NK-92 treated with Interleukin-12 subunit alpha and Interleukin-12 subunit beta, amount 100 ng/mL, for 24 hours (cell line): ENCODE measurements around the gene GNGT1.

Experiments
- DNase-seq: peaks from one replicate; lab custom pipeline; 2025; lab: John Stamatoyannopoulos, UW

GNGT1 gene

DNA sequence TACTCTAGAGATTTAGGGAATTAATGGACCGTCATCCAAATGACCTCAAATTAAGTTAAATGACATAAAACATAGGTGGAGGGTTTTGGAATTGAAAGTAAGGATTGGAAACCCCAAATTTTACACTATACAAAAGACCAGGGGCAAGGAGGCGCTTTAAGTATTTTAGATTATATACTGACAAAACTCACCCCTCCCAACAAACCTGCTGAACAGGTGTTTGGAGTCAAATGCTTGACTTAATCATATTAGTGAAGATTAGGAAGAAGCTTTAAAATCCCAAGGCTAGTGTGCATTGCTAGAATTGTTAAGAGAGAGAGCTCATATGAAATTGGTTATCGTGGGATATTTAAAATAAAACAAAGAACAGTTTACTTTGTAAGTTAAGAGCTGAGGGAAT is at the start of gene GNGT1:
Gene GNGT1 (plus strand): TSS at position 301 of the 400 bp plus-strand sequence. CDS start 180 bp downstream, outside the sequence.
- DNase-seq: no peak

DNA sequence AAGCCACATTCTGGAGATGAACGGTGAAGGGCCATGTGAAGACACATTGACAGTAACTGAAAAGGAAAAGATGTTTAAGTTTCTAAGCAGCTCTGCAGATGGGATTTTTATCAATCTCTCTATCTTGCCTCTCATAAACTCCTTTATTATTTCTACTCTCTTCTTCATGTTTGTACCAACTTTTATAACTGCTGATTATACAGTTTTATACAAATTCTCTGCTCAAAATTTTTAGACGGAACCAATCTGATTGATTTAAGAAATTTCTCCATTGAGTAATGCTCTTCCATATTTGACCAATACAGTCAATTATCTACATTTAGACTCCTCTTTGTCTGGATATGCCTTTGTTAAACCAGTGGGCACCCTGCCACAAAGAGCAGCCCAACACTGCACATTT is 47.5 kb upstream of the GNGT1 start:
- DNase-seq: no peak

DNA sequence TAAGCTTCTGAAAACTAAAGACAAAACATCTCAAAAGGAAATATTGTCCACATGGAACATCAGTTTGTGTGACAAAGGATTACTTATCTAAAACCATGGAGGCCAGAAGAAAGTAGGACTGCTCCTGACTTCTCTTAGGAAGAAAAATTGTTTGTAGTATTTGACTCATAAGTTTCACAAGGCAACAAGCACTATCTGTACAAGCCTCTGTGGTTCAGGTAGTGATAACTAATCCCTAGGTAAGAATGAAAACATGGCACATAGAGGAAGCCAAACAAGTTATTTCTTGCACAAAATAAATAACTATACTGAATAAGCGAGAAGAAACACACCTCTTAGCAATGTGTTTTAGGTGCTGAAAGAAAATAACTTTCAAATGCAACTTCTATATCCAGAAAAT is 46.1 kb upstream of the GNGT1 start:
- no peak for DNase-seq

DNA sequence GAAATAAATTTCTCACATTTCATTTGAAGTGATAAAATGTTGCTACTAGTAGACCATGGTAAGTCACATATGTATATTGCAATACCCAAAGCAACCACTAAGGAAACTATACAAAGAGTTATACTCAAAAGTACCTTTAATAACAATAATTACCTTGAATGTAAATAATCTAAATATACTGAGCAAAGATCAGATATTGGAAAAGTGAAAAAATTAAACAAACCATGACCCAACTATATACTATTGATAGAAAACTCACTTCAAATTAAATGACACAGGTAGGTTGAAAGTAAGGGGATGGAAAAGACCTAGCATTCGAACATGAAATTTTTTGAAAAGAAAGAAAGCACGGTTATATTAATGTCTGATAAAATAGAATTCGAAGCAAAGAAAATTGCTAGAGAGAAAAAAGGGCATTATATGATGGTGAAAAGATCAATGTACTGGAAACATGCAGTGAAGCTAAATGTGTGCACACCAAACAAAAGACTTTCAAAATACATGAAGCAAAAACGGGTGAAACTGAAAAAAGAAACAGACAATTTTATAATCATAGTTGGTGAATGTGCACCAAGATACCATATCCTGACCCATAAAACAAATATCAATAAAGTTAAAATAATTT is 44.9 kb upstream of the GNGT1 start:
- DNase-seq: no peak

DNA sequence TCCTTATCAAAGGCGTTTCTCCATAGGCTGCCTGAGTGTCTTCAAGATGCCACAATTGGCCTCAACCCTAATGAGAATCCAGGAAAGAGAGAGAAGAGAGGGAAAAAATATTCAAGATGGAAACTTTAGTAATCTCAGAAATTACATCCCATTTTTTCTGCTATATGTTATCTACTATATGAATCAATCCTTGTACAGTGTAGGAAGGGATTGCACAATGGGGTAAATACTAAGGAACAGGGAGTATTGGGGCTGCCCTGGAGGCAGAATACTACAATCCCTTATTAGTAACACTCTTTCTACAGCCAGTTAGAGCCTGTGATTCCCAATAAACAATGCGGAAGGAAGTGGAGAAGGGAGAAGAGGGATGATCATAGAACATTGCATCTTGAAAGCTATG is 43.7 kb upstream of the GNGT1 start:
- no peak for DNase-seq

DNA sequence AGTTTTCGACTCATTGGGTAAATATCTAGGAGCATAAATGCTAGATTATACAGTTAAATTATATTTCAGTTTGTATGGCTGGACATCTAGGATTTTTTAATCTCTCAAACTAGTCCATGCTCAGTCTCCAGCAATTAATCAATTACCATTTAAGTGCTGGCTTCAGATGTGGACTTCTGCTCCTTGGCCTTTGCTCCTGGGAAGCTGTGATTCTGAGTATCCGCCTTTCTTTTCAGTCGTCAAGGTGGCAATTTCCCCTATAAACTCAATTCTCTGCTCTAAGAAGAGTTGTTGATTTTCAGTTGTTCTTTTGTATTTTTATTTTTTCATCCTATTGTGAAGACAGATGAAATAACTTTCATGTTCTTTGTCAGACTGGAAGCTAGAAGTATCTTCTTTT is 39.5 kb upstream of the GNGT1 start:
- DNase-seq: no peak

DNA sequence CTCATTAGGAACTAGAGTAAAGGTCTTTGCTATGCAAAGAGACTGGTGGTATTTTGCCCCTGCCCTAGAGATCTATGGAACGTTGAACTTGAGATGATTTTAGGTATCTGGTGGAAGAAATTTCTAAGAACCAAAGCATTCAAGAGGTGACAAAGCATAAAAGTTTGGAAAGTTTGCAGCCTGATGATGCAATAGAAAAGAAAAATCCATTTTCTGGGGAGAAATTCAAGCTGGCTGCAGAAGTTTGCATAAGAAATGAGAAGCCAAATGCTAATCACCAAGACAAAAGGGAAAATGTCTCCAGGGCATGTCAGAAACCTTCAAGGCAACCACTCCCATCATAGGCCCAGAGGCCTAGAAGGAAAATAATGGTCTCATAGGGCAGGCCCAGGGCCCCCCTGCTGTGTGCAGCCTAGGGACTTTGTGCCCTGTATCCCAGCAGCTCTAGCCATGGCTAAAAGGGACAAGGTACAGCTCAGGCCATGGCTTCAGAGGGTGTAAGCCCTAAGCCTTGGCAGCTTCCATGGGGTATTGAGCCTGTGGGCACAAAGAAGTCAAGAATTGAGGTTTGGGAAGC is 32.3 kb upstream of the GNGT1 start:
- DNase-seq: no peak

DNA sequence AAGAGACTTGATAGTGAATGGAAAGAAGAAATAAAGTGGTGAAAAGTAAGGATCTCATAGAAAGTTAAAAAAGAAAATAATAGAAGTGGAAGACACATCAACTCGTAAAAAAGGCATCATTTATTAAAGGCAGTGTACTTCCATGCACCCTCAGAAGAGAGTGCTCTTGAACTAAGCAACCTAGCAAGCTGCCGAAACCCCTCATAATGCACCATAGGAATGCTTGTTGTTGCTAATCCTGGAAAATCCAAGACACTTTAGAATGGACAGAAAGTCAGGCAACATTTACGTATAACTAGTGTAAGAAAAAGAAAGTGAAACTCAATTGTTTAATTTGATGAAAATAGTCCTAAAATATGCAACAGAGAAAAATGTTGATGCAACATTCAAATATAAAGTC is 28.6 kb upstream of the GNGT1 start:
- no peak for DNase-seq

DNA sequence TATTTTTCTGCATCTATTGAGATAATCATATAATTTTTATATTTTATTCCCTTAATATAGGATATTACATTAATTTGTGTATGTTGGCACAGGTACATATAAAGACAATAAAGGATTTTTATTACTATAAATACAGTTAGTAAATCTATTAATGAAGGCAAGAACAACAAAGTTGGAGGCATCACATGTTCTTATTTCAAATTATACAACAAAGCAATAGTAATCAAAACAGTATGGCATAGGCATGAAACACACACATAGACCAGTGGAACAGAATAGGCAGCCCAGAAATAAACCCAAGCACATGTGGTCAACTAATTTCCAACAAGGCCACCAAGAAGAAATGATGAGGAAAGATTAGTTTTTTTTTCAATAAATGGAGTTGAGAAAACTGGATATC is 27.0 kb upstream of the GNGT1 start:
- DNase-seq: no peak

DNA sequence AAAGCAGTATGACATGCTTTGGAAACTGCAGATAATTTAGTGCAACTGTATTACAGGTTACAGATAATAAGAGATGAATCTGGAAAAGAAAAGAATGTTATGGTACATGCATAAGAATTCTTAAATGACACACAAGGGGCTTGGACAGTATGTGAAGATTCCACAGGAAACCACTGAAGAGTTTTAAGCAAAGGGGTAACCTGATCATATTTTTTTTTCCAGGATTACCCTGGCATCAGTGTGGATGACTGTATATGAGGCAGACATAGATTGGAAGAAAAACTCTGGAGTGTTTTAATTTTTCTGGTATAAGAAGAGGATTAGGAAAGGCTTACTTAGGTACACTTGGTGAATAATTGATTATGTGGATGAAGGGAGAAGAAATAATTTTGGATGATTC is 23.9 kb upstream of the GNGT1 start:
- no peak for DNase-seq

DNA sequence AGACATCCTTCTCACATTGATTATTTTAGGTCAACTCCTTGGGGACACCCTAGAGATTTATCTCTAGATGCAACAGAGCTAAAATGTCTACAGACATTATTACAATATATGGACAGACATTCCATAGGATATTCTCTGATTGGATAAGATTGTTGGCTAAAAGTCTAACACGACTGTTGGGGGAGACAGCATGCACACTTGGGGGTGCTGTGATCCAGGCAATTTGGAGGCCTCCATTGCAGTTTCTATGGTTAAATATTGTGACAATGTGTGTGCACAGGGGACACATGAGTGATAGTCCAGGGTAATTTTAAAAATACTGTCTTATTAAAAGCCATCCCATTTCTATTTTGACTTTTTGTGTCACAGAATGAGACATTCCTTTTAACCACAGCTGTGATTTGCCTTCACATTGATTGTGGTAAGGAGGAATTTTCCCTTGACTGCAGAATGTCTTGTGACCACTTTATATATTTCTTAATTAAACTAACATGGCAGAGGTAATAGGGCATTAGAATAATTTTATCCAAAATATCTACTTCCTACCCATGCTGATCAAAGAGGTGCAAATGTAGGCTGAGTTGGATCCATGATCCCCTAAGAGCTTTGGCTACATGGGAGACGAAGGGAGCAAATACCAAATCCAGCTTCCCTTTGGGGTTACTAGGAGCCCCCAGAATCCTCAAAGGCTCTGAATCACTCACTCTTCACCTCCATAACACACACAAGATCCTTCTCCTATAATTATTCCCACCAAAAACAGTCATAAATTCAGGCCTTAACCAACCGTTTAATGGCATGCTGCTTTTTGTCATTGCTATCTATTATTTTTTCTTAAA is 23.1 kb upstream of the GNGT1 start:
- DNase-seq: no peak

DNA sequence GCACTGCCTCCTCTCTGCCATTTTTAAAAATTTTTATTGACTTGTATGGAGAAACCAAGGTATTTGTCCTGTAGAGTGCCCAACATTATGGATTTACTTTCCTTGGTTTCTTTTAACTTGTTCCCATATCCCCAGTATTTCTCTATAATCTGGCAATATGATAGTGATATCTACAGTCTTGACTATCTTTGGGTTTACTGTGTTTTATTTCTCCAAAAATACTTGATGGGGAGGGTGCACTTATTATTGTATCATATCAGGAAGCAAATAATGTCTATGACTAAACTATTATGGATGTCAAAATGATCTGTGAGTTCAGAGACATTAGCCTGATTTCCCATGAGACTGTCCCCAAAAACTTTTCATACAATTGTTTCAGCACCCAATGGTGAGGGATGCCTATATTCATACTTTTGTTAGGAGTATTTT is 22.4 kb upstream of the GNGT1 start:
- DNase-seq: no peak

DNA sequence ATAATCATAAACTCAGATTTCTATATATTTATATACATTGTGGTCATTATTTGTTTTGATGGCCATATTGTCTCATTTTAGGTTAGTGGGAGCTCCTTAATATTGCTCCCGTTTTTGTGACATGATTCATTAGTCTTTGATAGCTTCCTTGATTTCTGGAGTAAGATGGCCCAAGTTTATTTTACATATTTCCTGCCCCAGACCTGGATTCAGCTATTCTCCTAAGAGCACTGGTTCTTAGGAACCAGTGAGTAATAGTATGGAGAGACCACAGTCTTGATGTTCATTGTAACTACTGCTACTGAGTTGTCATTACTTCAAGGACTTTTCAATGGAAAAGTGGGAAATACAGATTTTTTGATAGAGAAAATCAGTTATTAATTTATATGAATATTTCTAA is 21.8 kb upstream of the GNGT1 start:
- DNase-seq: no peak

DNA sequence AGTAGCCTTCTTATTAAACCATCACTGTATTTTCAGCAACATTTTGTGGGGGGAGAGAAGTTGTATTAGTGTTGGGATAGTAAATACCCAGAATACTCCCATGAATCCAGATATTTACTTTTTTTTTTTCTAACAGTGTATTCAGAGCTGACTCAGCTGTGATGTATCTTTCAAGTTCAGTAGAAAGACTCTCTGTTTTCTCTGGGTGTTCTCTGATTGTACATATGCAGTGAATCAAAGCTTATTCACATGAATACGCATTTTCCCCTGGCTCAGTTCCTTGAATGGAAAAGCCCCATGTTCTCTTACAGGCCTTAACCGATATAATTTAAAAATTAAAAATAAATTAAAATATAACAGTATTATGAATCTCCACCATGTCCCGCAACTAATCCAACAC is 17.1 kb upstream of the GNGT1 start:
- no peak for DNase-seq

DNA sequence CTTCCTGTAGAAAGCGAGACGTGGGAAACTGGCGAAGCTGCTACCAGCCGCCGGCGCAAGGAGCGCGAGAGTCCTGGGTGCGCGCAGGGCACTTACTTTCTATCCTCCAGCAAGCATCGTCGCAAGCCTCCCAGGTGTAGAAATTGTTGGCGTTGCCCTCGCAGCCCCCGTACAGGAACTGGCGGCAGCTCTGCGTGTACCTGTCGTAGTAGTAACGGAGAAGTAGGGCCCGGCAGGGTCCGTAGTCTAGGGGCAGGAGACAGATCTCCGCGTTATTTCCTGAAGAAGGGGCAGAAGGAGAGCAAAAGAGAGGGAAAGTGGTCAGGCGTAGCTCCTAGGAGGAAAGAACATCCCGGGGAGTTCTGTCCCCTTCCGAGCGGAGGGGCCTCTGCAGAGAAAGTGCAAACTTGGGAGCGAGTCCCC is 16.3 kb upstream of the GNGT1 start:
- DNase-seq: no peak

DNA sequence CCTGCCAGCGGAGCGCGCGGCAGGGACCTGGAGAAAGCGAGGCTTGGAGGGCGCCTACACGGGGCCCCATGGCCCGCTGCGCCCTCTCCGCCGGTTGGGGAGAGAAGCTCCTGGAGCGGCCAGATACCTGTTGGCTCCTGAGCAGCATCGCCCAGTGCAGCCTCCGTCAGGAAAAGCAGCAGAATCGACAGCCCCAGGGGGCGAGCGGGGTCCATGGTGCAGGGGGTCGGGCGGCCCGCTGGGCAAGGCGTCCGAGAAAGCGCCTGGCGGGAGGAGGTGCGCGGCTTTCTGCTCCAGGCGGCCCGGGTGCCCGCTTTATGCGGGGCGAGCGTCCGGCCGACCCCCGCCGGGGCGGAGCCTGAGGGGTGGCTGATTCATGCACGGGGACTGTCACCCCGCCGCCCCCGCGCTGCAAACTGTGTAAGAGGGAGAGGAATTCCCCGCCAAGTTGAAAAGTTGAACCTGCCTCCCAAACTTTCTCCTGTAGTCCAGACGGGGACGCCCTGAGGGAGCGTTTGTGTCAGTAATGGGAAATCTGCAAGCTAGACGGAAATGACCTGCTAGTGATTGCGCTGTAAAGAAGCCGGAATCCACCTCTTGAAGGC is 15.8 kb upstream of the GNGT1 start, which contains the start of gene TFPI2:
Gene TFPI2 (minus strand): TSS at position 290 of the 605 bp plus-strand sequence. CDS start 75 bp downstream, at position 215.
- no peak for DNase-seq

DNA sequence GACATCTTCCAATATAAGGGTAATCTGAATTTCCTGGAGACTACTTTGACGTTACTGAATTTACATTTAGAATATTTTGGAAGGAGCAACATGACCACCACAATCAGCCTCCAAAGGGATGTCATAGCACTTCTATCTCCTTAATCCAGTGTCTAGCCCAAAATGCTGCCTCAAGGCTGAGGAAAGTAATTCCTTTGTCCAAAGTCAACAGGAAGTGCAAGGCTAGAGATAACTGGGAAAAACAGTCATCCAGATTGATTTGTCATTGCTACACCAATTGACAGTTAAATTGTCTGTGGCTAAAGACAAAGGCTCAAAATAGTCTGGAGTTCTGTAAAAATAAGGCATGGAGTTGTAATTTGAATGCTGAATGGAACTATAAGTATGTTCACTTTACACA is 11.9 kb upstream of the GNGT1 start:
- no peak for DNase-seq

DNA sequence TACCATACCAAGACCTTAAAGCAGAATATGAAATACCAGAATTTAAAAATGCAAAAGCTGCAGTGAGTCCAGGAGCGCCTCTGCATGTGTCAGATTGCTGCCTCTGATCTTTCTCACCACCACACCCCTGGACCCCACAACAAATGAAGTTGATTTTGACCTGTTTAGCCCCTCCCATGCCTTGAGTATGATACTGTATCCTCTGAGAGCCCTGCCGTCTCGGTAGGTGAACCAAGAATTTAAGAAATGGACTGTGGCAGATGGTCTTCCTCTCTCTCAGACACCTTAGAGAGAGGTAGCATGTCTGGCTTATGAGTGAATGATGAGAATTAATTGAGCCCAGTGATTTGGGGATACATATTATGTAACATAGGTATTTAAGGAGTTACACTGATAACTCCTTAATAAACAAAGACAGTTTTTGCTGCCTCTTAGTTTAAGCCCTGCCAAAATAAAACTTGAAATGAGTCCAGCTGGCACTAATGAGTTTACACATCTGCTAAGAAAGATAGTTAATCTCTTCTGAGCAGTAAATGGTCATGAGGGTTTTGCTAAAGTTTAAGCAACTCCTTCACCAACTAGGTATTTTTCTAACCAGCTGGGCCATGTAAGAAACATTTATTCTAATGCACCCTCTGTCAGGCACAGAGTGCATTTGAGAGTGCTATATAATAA is 11.3 kb upstream of the GNGT1 start:
- no peak for DNase-seq

DNA sequence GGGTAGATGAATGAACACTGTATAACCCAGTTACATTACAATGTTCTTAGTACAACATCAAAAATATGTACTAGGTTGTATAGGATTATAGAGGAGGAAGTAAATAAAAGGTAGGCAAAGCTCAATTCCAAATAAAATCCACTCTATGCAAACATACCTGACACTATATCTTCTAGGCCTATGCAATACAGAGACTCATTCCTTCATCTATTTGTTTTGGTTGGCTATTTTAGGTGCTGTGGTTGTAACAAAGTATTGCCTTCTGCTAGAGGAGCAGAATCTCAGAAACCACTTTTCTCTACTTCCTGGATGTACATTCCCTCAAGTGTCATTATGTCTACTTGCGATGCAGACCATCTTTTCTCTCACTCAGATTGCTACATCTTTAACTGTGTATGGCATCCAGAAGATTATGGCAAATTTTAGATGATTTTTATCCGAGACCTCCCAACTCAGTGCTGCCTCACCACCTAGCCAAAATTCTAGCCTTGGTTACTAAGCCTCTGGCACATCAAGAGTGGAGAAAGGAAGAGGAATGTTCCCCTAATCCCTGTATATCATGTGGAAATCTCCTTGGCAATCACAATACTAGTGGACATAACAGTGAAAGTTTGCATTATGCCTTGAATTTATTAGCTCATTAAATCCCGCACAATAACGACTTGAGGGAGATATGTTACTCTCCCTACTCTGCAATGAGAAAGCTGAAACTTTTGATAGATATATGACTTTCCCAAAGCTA is 10.3 kb upstream of the GNGT1 start:
- no peak for DNase-seq

DNA sequence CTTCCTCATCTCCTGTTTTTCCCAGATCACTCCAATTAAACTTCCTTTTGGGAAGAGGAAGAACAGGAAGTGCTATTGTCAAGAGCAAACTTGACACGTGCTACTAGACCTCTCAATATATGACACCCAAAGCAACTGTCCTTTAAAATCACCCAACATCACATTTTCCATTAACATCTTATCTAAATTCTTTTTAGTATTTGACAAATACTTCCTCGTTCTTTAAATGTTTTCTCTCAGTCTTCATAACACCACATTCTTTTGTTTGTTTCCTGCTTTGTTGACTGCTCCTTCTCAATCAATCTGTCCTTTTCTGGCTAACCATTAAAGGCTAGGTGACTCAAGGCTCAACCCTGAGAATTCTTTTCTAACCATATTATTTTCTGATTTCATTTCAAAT is 8.7 kb upstream of the GNGT1 start:
- DNase-seq: no peak

DNA sequence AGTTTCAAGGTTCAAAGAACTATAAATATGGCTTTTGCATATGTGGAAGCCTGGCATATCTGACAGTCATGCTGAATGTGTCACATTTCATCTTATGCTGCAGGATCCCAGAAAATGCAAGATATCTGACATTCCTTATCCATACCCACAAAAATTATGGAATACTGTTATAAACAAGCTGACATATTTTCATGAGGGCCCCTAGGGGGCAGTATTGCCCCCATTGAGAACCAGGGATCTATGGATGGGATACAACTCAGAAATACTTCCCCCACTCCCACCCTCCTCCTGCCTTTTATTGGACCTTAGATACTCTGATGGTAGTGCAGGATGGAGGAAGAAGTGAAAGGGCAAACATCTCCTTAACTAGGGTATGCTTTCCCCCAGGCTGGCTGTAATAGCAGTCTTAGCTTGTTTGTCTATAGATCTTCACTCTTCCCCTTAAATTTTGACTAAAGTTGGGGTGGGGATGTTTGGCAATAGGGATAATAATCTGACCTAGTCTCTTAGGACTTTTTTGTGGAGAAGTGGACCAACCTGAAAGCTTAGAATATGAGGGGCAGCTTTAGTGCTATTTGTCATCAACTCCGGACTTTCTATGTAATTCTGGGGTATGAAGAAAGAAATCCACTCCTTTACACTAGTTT is 3.5 kb upstream of the GNGT1 start:
- no peak for DNase-seq
